ENCODE measurements around the gene PLCD3. TPM values are rescaled to one million over a fixed set of nuclear protein-coding genes. Genes with fewer than 3 reads are reported as not detected.

PLCD3 gene
- total and polyA plus RNA-seq, 9 of the 15 experiments (the other 6 are each of a cell fraction or from before 2014, with no cell fraction given): 0.20 to 22.6 (median 7.5) TPM

DNA sequence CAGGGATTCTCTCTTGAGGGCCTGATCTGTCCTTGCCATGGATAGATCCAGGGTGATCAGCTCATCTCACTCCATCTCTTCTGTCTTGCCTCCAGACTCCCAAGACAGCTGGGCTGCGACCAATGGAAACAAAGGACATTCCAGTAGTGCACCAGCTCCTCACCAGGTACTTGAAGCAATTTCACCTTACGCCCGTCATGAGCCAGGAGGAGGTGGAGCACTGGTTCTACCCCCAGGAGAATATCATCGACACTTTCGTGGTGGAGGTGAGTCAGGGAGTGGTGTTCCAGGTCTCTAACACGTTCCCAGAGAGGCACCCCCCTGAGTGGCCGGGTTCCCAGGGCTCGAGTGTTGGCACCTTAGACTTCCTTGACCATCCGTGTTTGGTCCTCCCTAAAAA, 29.5 kb downstream of the PLCD3 start (continued):
- TF ChIP-seq, protein P1, sequence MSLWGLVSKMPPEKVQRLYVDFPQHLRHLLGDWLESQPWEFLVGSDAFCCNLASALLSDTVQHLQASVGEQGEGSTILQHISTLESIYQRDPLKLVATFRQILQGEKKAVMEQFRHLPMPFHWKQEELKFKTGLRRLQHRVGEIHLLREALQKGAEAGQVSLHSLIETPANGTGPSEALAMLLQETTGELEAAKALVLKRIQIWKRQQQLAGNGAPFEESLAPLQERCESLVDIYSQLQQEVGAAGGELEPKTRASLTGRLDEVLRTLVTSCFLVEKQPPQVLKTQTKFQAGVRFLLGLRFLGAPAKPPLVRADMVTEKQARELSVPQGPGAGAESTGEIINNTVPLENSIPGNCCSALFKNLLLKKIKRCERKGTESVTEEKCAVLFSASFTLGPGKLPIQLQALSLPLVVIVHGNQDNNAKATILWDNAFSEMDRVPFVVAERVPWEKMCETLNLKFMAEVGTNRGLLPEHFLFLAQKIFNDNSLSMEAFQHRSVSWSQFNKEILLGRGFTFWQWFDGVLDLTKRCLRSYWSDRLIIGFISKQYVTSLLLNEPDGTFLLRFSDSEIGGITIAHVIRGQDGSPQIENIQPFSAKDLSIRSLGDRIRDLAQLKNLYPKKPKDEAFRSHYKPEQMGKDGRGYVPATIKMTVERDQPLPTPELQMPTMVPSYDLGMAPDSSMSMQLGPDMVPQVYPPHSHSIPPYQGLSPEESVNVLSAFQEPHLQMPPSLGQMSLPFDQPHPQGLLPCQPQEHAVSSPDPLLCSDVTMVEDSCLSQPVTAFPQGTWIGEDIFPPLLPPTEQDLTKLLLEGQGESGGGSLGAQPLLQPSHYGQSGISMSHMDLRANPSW (CRISPR knock-in tag; IDR thresholded peaks at IDR 0.05): no peak
- TF ChIP-seq KLF13 (tag; IDR thresholded peaks at IDR 0.05; ENCODE audit: borderline replicate concordance, low read depth) (no peak), XRCC3 (IDR thresholded peaks at IDR 0.05) (no peak)
- TF ChIP-seq, protein P2, sequence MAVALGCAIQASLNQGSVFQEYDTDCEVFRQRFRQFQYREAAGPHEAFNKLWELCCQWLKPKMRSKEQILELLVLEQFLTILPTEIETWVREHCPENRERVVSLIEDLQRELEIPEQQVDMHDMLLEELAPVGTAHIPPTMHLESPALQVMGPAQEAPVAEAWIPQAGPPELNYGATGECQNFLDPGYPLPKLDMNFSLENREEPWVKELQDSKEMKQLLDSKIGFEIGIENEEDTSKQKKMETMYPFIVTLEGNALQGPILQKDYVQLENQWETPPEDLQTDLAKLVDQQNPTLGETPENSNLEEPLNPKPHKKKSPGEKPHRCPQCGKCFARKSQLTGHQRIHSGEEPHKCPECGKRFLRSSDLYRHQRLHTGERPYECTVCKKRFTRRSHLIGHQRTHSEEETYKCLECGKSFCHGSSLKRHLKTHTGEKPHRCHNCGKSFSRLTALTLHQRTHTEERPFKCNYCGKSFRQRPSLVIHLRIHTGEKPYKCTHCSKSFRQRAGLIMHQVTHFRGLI (CRISPR knock-in tag; IDR thresholded peaks at IDR 0.05): no peak

Data from K562 (cell line).